B cell (primary cell): ENCODE measurements around the gene ERMARD. TPM values are rescaled to one million over a fixed set of nuclear protein-coding genes. Genes with fewer than 3 reads are reported as not detected.

Experiments
- ATAC-seq: fragments of 200-7000 bp; cut with Tn5 transposase; one replicate; pipeline ENCODE4 v1.10.0; 2021; ENCODE audit warnings: low read depth, mild to moderate bottlenecking, moderate number of reproducible peaks, moderate library complexity
- CTCF ChIA-PET: fragments of 350-600 bp; sonication (Branson Sonifier 250); formaldehyde crosslinking; loops from one replicate; lab custom pipeline; 2021; ENCODE audit warnings: antibody characterized with exemption, inconsistent platforms; lab: Charles Lee
- POLR2A ChIA-PET: fragments of 350-600 bp; sonication (Branson Sonifier 250); formaldehyde crosslinking; loops from one replicate; lab custom pipeline; 2021; ENCODE audit warnings: antibody characterized with exemption; lab: Charles Lee
- DNase-seq: peaks from one replicate; pipeline ENCODE4 v3.0.0; 2013
- H2AFZ ChIP-seq: 2 replicates; pipeline ENCODE4 v1.6.1; 2012; ENCODE audit warnings: mild to moderate bottlenecking, low read depth, low read length; ENCODE audit not compliant: insufficient read depth, poor library complexity, severe bottlenecking
- H3K27ac ChIP-seq, 2 donors: 1 replicate in 1 of 2; 2 replicates in 1 of 2; pipeline ENCODE4 v1.5.1; 2012 to 2013; ENCODE audit warnings: low read length in 2 of 2, mild to moderate bottlenecking in 2 of 2, moderate library complexity in 1 of 2
- H3K27me3 ChIP-seq, 4 experiments: fragments of 200-600 bp in 1 of 4; sonication (generic) in 1 of 4; replicated peaks in 1 of 4; 1 replicate in 2 of 4; 2 replicates in 2 of 4; pipeline versions ENCODE4 v1.6.1 to v1.7.0; 2013 to 2016; ENCODE audit warnings: low read length in 3 of 4, mild to moderate bottlenecking in 2 of 4, mixed read lengths in 1 of 4, moderate library complexity in 1 of 4; ENCODE audit not compliant: insufficient read depth in 4 of 4, control insufficient read depth in 3 of 4; ENCODE audit errors: control extremely low read depth in 1 of 4
- H3K36me3 ChIP-seq, 2 experiments: replicated peaks in 1 of 2; 1 replicate in 1 of 2; 2 replicates in 1 of 2; pipeline versions ENCODE4 v1.6.1 to v1.7.1; 2013; ENCODE audit warnings: low read length in 1 of 2; ENCODE audit not compliant: insufficient read depth in 2 of 2, control insufficient read depth in 1 of 2; ENCODE audit errors: control extremely low read depth in 1 of 2, extremely low read depth in 1 of 2
- H3K4me1 ChIP-seq, 2 donors: fragments of 200-600 bp in 1 of 2; sonication (generic) in 1 of 2; 1 replicate in 1 of 2; 2 replicates in 1 of 2; pipeline versions ENCODE4 v1.5.1 to v1.6.1; 2013 to 2017; ENCODE audit warnings: low read length in 2 of 2; ENCODE audit not compliant: control insufficient read depth in 2 of 2, insufficient read depth in 2 of 2
- H3K4me2 ChIP-seq: replicated peaks from 2 replicates; pipeline ENCODE3; 2012; ENCODE audit warnings: mild to moderate bottlenecking, low read depth, low read length; ENCODE audit not compliant: poor library complexity, severe bottlenecking
- H3K4me3 ChIP-seq, 5 experiments: fragments of 200-600 bp in 1 of 5; sonication (generic) in 1 of 5; 1 replicate in 3 of 5; 2 replicates in 2 of 5; pipeline versions ENCODE4 v1.5.1 to v1.7.0; 2011 to 2016; ENCODE audit warnings: low read length in 4 of 5, mild to moderate bottlenecking in 4 of 5, low read depth in 2 of 5, control low read depth in 1 of 5, moderate library complexity in 1 of 5; ENCODE audit not compliant: insufficient read depth in 1 of 5; ENCODE audit errors: control extremely low read depth in 1 of 5, extremely low read depth in 1 of 5
- H3K79me2 ChIP-seq: fragments of 200-600 bp; sonication (generic); one replicate; pipeline ENCODE4 v1.6.0; 2016; ENCODE audit warnings: low read length; ENCODE audit not compliant: control insufficient read depth, insufficient read depth
- H3K9ac ChIP-seq: fragments of 200-600 bp; sonication (generic); 2 replicates; pipeline ENCODE4 v1.6.1; 2017; ENCODE audit warnings: mild to moderate bottlenecking, low read length, moderate library complexity
- H3K9me3 ChIP-seq, 3 donors: one replicate each; pipeline versions ENCODE4 v1.6.1 to v1.7.1; 2013; ENCODE audit warnings: low read length in 2 of 3; ENCODE audit not compliant: control insufficient read depth in 2 of 3, insufficient read depth in 1 of 3; ENCODE audit errors: control extremely low read depth in 1 of 3
- H4K20me1 ChIP-seq: 2 replicates; pipeline ENCODE4 v1.6.0; 2012; ENCODE audit warnings: mild to moderate bottlenecking, low read length; ENCODE audit not compliant: insufficient read depth, control insufficient read depth, poor library complexity, severe bottlenecking
- H3K27ac Mint-ChIP-seq: one replicate; pipeline ENCODE4 v1.8.0; 2021; ENCODE audit warnings: mixed read lengths
- H3K27me3 Mint-ChIP-seq: one replicate; pipeline ENCODE4 v1.8.0; 2021; ENCODE audit warnings: mixed read lengths
- H3K4me1 Mint-ChIP-seq: one replicate; pipeline ENCODE4 v1.8.0; 2021; ENCODE audit warnings: mixed read lengths
- H3K4me3 Mint-ChIP-seq: one replicate; pipeline ENCODE4 v1.8.0; 2021; ENCODE audit warnings: mixed read lengths
- H3K9me3 Mint-ChIP-seq: one replicate; pipeline ENCODE4 v1.8.0; 2022; ENCODE audit warnings: mixed read lengths; ENCODE audit not compliant: insufficient read depth
- EZH2 ChIP-seq: IDR thresholded peaks from 2 replicates; pipeline ENCODE4 v1.6.1; 2012; ENCODE audit warnings: borderline replicate concordance, low read depth, mild to moderate bottlenecking, moderate library complexity, low read length; ENCODE audit not compliant: insufficient read depth, poor library complexity, severe bottlenecking
- WGBS: methylation state at CpG from one replicate; pipeline ENCODE4 v1.1.5; 2013; ENCODE audit warnings: missing lambda C conversion rate; ENCODE audit not compliant: insufficient coverage; 5-methylcytosine and 5-hydroxymethylcytosine counted together
- intact Hi-C: fragments of 100-400 bp; cut with micrococcal nuclease; formaldehyde crosslinking; loops from one replicate; pipeline ENCODE4 v1.10.0; 2022
- polyA plus RNA-seq: library from polyadenylated mRNA; depleted of rRNA; stranded (reverse); fragments of >200 nt; gene quantifications from 2 replicates; pipeline ENCODE4 v1.2.3, GENCODE V29; 2012
- total RNA-seq, 2 donors: library from RNA; stranded (reverse); fragments of 120-200 nt in 1 of 2; gene quantifications; 1 replicate in 1 of 2; 2 replicates in 1 of 2; pipeline versions ENCODE4 v1.2.3 to v1.2.4, GENCODE V29; 2013 to 2022
- TF ChIP-seq, protein P1 (sequence below): fragments of 200-600 bp; IDR thresholded peaks from one replicate; pipeline ENCODE4 v1.8.0; 2022; ENCODE audit warnings: antibody characterized with exemption, mild to moderate bottlenecking

ERMARD gene
- total and polyA plus RNA-seq, 2 donors (not counting 1 experiment from before 2014, with no cell fraction given): 42.8 to 65.1 TPM

DNA sequence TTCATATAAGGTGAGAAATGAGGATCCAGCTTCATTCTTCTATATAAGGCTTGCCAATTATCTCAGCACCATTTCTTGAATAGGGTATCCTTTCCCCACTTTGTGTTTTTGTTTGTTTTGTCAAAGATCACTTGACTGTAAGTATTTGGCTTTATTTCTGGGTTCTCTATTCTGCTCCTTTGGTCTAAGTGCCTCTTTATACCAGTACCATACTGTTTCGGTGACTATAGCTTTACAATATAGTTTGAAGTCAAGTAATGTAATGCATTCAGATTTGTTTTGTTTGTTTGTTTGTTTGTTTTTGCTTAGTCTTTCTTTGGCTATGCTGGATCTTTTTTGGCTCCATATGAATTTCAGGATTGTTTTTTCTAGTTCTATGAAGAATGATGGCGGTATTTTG lies 64.6 kb downstream of the ERMARD start:
- H3K9me3 ChIP-seq: peaks cover 0 to 8% (median 6%) of the 10 kb centered on the region in 3 donors
- WGBS: no CpG with 5 or more reads among the region's 2 CpGs
- CTCF ChIA-PET: no interaction called here
- peaks cover 0 to 5% (median under 1%) of the 10 kb centered on the region in 4 experiments for H3K27me3 ChIP-seq
- POLR2A ChIA-PET: no interaction called here
- Mint-ChIP-seq H3K27ac (no peak overlapping the region), H3K27me3 (peaks cover 12% of the 10 kb centered on the region), H3K4me1 (no peaks in the 10 kb centered on the region), H3K4me3 (no peak overlapping the region), H3K9me3 (peaks cover 13% of the 10 kb centered on the region)
- TF ChIP-seq, protein P1, sequence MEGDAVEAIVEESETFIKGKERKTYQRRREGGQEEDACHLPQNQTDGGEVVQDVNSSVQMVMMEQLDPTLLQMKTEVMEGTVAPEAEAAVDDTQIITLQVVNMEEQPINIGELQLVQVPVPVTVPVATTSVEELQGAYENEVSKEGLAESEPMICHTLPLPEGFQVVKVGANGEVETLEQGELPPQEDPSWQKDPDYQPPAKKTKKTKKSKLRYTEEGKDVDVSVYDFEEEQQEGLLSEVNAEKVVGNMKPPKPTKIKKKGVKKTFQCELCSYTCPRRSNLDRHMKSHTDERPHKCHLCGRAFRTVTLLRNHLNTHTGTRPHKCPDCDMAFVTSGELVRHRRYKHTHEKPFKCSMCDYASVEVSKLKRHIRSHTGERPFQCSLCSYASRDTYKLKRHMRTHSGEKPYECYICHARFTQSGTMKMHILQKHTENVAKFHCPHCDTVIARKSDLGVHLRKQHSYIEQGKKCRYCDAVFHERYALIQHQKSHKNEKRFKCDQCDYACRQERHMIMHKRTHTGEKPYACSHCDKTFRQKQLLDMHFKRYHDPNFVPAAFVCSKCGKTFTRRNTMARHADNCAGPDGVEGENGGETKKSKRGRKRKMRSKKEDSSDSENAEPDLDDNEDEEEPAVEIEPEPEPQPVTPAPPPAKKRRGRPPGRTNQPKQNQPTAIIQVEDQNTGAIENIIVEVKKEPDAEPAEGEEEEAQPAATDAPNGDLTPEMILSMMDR: no peak
- no peak for TF ChIP-seq EZH2
- intact Hi-C loops: no loop called here
- ATAC-seq (no peak), DNase-seq (no peak)
- H3K4me3 ChIP-seq: no peak overlapping the region
- H3K36me3 ChIP-seq: no peaks in the 10 kb centered on the region
- H3K4me2 ChIP-seq: no peak overlapping the region
- H3K27ac ChIP-seq: no peak overlapping the region
- no peaks in the 10 kb centered on the region for H4K20me1 ChIP-seq
- no peak overlapping the region for H2AFZ ChIP-seq
- H3K79me2 ChIP-seq: no peaks in the 10 kb centered on the region
- H3K9ac ChIP-seq: no peak overlapping the region
- H3K4me1 ChIP-seq: no peaks in the 10 kb centered on the region

DNA sequence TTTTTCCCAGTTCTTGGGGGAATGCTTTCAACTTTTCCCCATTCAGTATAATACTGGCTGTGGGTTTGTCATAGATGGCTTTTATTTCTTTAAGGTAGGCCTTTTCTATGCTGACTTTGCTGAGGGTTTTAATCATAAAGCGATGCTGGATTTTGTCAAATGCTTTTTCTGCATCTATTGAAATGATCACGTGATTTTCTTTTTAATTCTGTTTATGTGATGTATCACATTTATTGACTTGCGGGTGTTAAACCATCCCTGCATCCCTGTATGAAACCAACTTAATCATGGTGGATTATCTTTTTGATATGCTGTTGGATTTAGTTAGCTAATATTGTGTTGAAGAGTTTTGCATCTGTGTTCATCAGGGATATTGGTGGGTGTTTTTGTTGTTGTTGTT lies 65.6 kb downstream of the ERMARD start:
- POLR2A ChIA-PET: no interaction called here
- Mint-ChIP-seq H3K27me3 (peaks cover 17% of the 10 kb centered on the region), H3K4me1 (no peaks in the 10 kb centered on the region), H3K9me3 (peaks cover 13% of the 10 kb centered on the region), H3K27ac (no peak overlapping the region), H3K4me3 (no peak overlapping the region)
- ATAC-seq (no peak), DNase-seq (no peak)
- Histone ChIP-seq H3K9ac (no peak overlapping the region), H3K79me2 (no peaks in the 10 kb centered on the region), H3K27ac (no peak overlapping the region), H3K9me3 (peaks cover 0 to 8% (median 6%) of the 10 kb centered on the region in 3 donors), H2AFZ (no peak overlapping the region), H3K4me1 (no peaks in the 10 kb centered on the region), H3K27me3 (peaks cover 0 to 5% (median 2%) of the 10 kb centered on the region in 4 experiments), H4K20me1 (no peaks in the 10 kb centered on the region), H3K36me3 (no peaks in the 10 kb centered on the region), H3K4me3 (no peak overlapping the region), H3K4me2 (no peak overlapping the region)
- CTCF ChIA-PET: no interaction called here
- WGBS: no CpG with 5 or more reads among the region's 3 CpGs
- no peak for TF ChIP-seq EZH2
- TF ChIP-seq, protein P1: no peak
- intact Hi-C loops: no loop called here
